CD14-positive monocyte (primary cell): ENCODE measurements around the gene PPFIBP2. TPM values are rescaled to one million over a fixed set of nuclear protein-coding genes. Genes with fewer than 3 reads are reported as not detected.

Experiments used
- DNase-seq, 3 donors: peaks; one replicate each; pipeline ENCODE4 v3.0.0-alpha.2; 2011 to 2022
- H2AFZ ChIP-seq: 2 replicates; pipeline ENCODE4 v1.6.0; 2012; ENCODE audit warnings: mild to moderate bottlenecking, low read depth, low read length, inconsistent platforms; ENCODE audit not compliant: insufficient read depth, poor library complexity, severe bottlenecking
- H3K27ac ChIP-seq, 2 donors: 1 replicate in 1 of 2; 2 replicates in 1 of 2; pipeline ENCODE4 v1.5.1; 2012 to 2013; ENCODE audit warnings: low read length in 2 of 2, control low read depth in 1 of 2, inconsistent platforms in 1 of 2, low read depth in 1 of 2, mild to moderate bottlenecking in 1 of 2
- H3K27me3 ChIP-seq, 2 donors: one replicate each; pipeline versions ENCODE4 v1.6.0 to v1.6.1; 2011 to 2013; ENCODE audit warnings: low read length in 2 of 2; ENCODE audit not compliant: control insufficient read depth in 2 of 2, insufficient read depth in 2 of 2
- H3K36me3 ChIP-seq, 2 donors: replicated peaks in 1 of 2; 1 replicate in 1 of 2; 2 replicates in 1 of 2; pipeline versions ENCODE4 v1.5.1 to v1.6.1; 2012 to 2013; ENCODE audit warnings: low read length in 2 of 2, control low read depth in 1 of 2, inconsistent platforms in 1 of 2, mild to moderate bottlenecking in 1 of 2; ENCODE audit not compliant: insufficient read depth in 2 of 2, control insufficient read depth in 1 of 2
- H3K4me1 ChIP-seq, 2 donors: 1 replicate in 1 of 2; 2 replicates in 1 of 2; pipeline versions ENCODE4 v1.5.1 to v1.6.1; 2012 to 2013; ENCODE audit warnings: low read length in 2 of 2, control low read depth in 1 of 2, inconsistent platforms in 1 of 2, mild to moderate bottlenecking in 1 of 2, moderate library complexity in 1 of 2; ENCODE audit not compliant: insufficient read depth in 2 of 2, control insufficient read depth in 1 of 2
- H3K4me2 ChIP-seq: replicated peaks from 2 replicates; pipeline ENCODE3; 2012; ENCODE audit warnings: low read length, moderate library complexity, mild to moderate bottlenecking; ENCODE audit not compliant: poor library complexity, severe bottlenecking; ENCODE audit errors: extremely low read depth
- H3K4me3 ChIP-seq, 3 experiments: fragments of 200-600 bp in 1 of 3; sonication (generic) in 1 of 3; replicated peaks in 1 of 3; 1 replicate in 2 of 3; 2 replicates in 1 of 3; pipeline ENCODE4 v1.5.1; 2011 to 2013; ENCODE audit warnings: low read length in 3 of 3, mild to moderate bottlenecking in 3 of 3, control low read depth in 2 of 3, low read depth in 2 of 3, inconsistent platforms in 1 of 3, moderate library complexity in 1 of 3
- H3K79me2 ChIP-seq: 2 replicates; pipeline ENCODE4 v1.6.0; 2012; ENCODE audit warnings: mild to moderate bottlenecking, control low read depth, inconsistent platforms, low read length, moderate library complexity; ENCODE audit not compliant: insufficient read depth
- H3K9ac ChIP-seq: 2 replicates; pipeline ENCODE4 v1.6.0; 2017; ENCODE audit warnings: low read length, mild to moderate bottlenecking; ENCODE audit not compliant: insufficient read depth, poor library complexity, severe bottlenecking
- H3K9me3 ChIP-seq, 2 donors: replicated peaks in 1 of 2; 1 replicate in 1 of 2; 2 replicates in 1 of 2; pipeline versions ENCODE4 v1.5.1 to v1.6.1; 2012 to 2013; ENCODE audit warnings: low read length in 2 of 2, control low read depth in 1 of 2; ENCODE audit not compliant: control insufficient read depth in 1 of 2, insufficient read depth in 1 of 2
- H4K20me1 ChIP-seq: 2 replicates; pipeline ENCODE4 v1.6.0; 2012; ENCODE audit warnings: mild to moderate bottlenecking, low read length, control low read depth, moderate library complexity; ENCODE audit not compliant: insufficient read depth
- H3K27ac Mint-ChIP-seq, 7 donors: one replicate each; pipeline ENCODE4 v1.8.0; 2020; ENCODE audit warnings: mild to moderate bottlenecking in 7 of 7, mixed read lengths in 7 of 7, moderate library complexity in 6 of 7, inconsistent platforms in 2 of 7
- H3K27me3 Mint-ChIP-seq, 3 donors: one replicate each; pipeline ENCODE4 v1.8.0; 2021 to 2022; ENCODE audit warnings: low read depth in 3 of 3, mild to moderate bottlenecking in 3 of 3, mixed read lengths in 3 of 3, moderate library complexity in 3 of 3, inconsistent platforms in 1 of 3
- H3K36me3 Mint-ChIP-seq, 2 donors: one replicate each; pipeline ENCODE4 v1.8.0; 2020; ENCODE audit warnings: mixed read lengths in 2 of 2, inconsistent platforms in 1 of 2, mild to moderate bottlenecking in 1 of 2
- H3K4me1 Mint-ChIP-seq: one replicate; pipeline ENCODE4 v1.8.0; 2020; ENCODE audit warnings: mild to moderate bottlenecking, mixed read lengths
- H3K4me3 Mint-ChIP-seq, 2 donors: one replicate each; pipeline ENCODE4 v1.8.0; 2020; ENCODE audit warnings: mild to moderate bottlenecking in 2 of 2, mixed read lengths in 2 of 2, moderate library complexity in 1 of 2
- H3K9me3 Mint-ChIP-seq, 7 donors: one replicate each; pipeline ENCODE4 v1.8.0; 2020 to 2022; ENCODE audit warnings: mixed read lengths in 7 of 7, mild to moderate bottlenecking in 6 of 7, moderate library complexity in 6 of 7, inconsistent platforms in 2 of 7
- WGBS: methylation state at CpG from one replicate; pipeline ENCODE4 v1.1.5; 2013; ENCODE audit warnings: missing lambda C conversion rate; ENCODE audit not compliant: insufficient coverage; 5-methylcytosine and 5-hydroxymethylcytosine counted together
- intact Hi-C, 2 donors: fragments of 100-400 bp; cut with micrococcal nuclease; formaldehyde crosslinking; loops; one replicate each; pipeline versions ENCODE4 v1.15.0 to v1.15.1; 2023
- polyA plus RNA-seq, 3 donors: library from polyadenylated mRNA; depleted of rRNA in 1 of 3; unstranded in 2 of 3; stranded (reverse) in 1 of 3; fragments of 300-500 nt in 2 of 3; fragments of >200 nt in 1 of 3; fragmentation: Illumina TruSeq in 2 of 3; gene quantifications; 1 replicate in 2 of 3; 2 replicates in 1 of 3; pipeline ENCODE4 v1.2.3, GENCODE V29; 2012 to 2021
- TF ChIP-seq, protein P1 (sequence below): fragments of 200-600 bp; IDR thresholded peaks from one replicate; pipeline ENCODE4 v1.8.0; 2022; ENCODE audit warnings: antibody characterized with exemption, mild to moderate bottlenecking

PPFIBP2 gene
- polyA plus RNA-seq, 3 donors: 5.9 to 41.6 (median 8.6) TPM

DNA sequence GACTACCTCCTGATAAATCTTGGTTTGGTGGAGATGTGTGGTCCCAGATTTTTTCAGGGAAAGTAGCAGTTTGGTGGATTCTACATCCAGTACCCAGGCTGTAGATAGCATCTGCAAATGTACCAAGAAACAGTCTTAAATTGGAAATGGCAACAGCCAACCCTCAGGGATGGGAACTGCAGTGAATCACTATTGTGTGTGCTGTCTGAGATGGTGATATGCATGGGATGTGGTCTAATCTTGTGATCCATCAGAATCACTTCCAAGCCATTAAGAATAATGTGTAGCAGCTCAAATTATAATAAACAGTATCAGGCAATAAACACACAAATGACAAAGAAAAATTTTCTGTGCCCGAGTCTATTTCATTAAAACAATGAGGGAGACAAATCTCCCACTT lies 25.1 kb upstream of the PPFIBP2 start:
- DNase-seq: no peak
- TF ChIP-seq, protein P1, sequence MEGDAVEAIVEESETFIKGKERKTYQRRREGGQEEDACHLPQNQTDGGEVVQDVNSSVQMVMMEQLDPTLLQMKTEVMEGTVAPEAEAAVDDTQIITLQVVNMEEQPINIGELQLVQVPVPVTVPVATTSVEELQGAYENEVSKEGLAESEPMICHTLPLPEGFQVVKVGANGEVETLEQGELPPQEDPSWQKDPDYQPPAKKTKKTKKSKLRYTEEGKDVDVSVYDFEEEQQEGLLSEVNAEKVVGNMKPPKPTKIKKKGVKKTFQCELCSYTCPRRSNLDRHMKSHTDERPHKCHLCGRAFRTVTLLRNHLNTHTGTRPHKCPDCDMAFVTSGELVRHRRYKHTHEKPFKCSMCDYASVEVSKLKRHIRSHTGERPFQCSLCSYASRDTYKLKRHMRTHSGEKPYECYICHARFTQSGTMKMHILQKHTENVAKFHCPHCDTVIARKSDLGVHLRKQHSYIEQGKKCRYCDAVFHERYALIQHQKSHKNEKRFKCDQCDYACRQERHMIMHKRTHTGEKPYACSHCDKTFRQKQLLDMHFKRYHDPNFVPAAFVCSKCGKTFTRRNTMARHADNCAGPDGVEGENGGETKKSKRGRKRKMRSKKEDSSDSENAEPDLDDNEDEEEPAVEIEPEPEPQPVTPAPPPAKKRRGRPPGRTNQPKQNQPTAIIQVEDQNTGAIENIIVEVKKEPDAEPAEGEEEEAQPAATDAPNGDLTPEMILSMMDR: no peak
- no peak overlapping the region for H3K4me3 Mint-ChIP-seq
- peaks cover 14% of the 10 kb centered on the region for H3K4me1 Mint-ChIP-seq
- Histone ChIP-seq H3K36me3 (no peaks in the 10 kb centered on the region), H3K4me3 (no peak overlapping the region), H3K4me2 (no peak overlapping the region), H3K9me3 (no peaks in the 10 kb centered on the region), H3K9ac (no peak overlapping the region), H3K27me3 (no peaks in the 10 kb centered on the region), H4K20me1 (no peaks in the 10 kb centered on the region), H3K79me2 (no peaks in the 10 kb centered on the region), H2AFZ (no peak overlapping the region), H3K4me1 (peaks cover 11 to 13% of the 10 kb centered on the region in 2 donors), H3K27ac (no peak overlapping the region)
- H3K27me3 Mint-ChIP-seq: peaks cover 0 to 5% (median 0%) of the 10 kb centered on the region in 3 donors
- no peak overlapping the region for H3K27ac Mint-ChIP-seq
- intact Hi-C loops: no loop called here
- no CpG with 5 or more reads among the region's 1 CpG for WGBS
- no peaks in the 10 kb centered on the region for H3K9me3 Mint-ChIP-seq
- peaks cover 0 to 3% of the 10 kb centered on the region in 2 donors for H3K36me3 Mint-ChIP-seq

DNA sequence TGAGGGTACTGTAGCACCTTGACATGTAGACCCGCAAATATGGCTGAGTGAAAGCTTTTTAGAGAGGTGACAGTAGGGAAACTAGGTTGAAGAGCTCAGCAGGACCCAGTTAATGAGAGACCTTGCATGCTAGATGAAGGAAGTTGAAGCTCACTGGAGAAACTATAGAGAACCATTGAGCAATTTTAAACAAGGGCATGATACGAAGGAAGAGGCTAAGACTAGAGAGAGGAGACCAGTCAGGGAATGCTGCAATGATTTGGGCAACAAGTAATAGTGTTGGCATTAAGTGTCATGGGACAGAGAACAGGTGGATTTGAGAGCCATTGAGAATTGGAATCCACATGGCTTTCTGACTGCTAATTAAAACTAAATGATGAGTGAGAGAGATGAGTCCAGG lies 24.4 kb upstream of the PPFIBP2 start:
- no peak overlapping the region for H3K9ac ChIP-seq
- Mint-ChIP-seq H3K4me3 (no peak overlapping the region), H3K36me3 (peaks cover 0 to 3% of the 10 kb centered on the region in 2 donors), H3K27me3 (peaks cover 0 to 3% (median 1%) of the 10 kb centered on the region in 3 donors), H3K27ac (peak overlapping the region in 1 of 7 donors; percentile 52), H3K9me3 (no peaks in the 10 kb centered on the region), H3K4me1 (peaks cover 14% of the 10 kb centered on the region)
- intact Hi-C loops: no loop called here
- 63% methylated on average over 2 of the region's 2 CpGs for WGBS
- H2AFZ ChIP-seq: no peak overlapping the region
- DNase-seq: peak in 2 of 3 donors; percentile 26 to 28
- H4K20me1 ChIP-seq: no peaks in the 10 kb centered on the region
- H3K4me3 ChIP-seq: no peak overlapping the region
- no peaks in the 10 kb centered on the region for H3K36me3 ChIP-seq
- H3K9me3 ChIP-seq: no peaks in the 10 kb centered on the region
- no peaks in the 10 kb centered on the region for H3K79me2 ChIP-seq
- H3K27me3 ChIP-seq: no peaks in the 10 kb centered on the region
- no peak overlapping the region for H3K27ac ChIP-seq
- TF ChIP-seq, protein P1: no peak
- H3K4me2 ChIP-seq: no peak overlapping the region
- H3K4me1 ChIP-seq: peaks cover 11 to 13% of the 10 kb centered on the region in 2 donors
